Esophagus squamous epithelium (tissue), 4 donors: Measurements from ENCODE around the gene MYD88.

Experiments
- POLR2A ChIP-seq, 4 donors: fragments of 450-650 bp; IDR thresholded peaks; one replicate each; pipeline ENCODE4 v1.6.1; 2017; ENCODE audit warnings: antibody characterized with exemption in 4 of 4, mild to moderate bottlenecking in 4 of 4, moderate library complexity in 3 of 4
- TF ChIP-seq, protein P1 (sequence below), 6 experiments: fragments of 450-650 bp in 4 of 6; fragments of 200-600 bp in 2 of 6; sonication (generic) in 2 of 6; IDR thresholded peaks; one replicate each; pipeline ENCODE4 v1.5.1; 2016 to 2019; ENCODE audit warnings: antibody characterized with exemption in 6 of 6, mild to moderate bottlenecking in 4 of 6, moderate library complexity in 4 of 6

- TF ChIP-seq, protein P1, sequence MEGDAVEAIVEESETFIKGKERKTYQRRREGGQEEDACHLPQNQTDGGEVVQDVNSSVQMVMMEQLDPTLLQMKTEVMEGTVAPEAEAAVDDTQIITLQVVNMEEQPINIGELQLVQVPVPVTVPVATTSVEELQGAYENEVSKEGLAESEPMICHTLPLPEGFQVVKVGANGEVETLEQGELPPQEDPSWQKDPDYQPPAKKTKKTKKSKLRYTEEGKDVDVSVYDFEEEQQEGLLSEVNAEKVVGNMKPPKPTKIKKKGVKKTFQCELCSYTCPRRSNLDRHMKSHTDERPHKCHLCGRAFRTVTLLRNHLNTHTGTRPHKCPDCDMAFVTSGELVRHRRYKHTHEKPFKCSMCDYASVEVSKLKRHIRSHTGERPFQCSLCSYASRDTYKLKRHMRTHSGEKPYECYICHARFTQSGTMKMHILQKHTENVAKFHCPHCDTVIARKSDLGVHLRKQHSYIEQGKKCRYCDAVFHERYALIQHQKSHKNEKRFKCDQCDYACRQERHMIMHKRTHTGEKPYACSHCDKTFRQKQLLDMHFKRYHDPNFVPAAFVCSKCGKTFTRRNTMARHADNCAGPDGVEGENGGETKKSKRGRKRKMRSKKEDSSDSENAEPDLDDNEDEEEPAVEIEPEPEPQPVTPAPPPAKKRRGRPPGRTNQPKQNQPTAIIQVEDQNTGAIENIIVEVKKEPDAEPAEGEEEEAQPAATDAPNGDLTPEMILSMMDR (IDR thresholded peaks at IDR 0.05), result no peak
- no peak for TF ChIP-seq POLR2A (IDR thresholded peaks at IDR 0.05)
Measured at GRCh38 chr3:38158472-38158871, 20.0 kb downstream of the MYD88 start.
